K562 (cell line): ENCODE measurements around the gene RBM26. TPM values are rescaled to one million over a fixed set of nuclear protein-coding genes. Genes with fewer than 3 reads are reported as not detected.

Experiments used
- BACH1 ChIP-seq: fragments of 200-800 bp; sonication (Bioruptor generic); IDR thresholded peaks from 2 replicates; pipeline ENCODE4 v1.6.1; 2016; ENCODE audit warnings: missing genetic modification characterization, missing compliant biosample characterization
- CBFA2T2 ChIP-seq: fragments of 450-650 bp; conservative IDR thresholded peaks from 2 replicates; pipeline ENCODE4 v1.6.1; 2017; ENCODE audit warnings: mild to moderate bottlenecking
- CHCHD3 ChIP-seq: fragments of 250-450 bp; sonication (Bioruptor Pico); IDR thresholded peaks from 2 replicates; pipeline ENCODE4 v2.1.2; 2022; ENCODE audit warnings: mild to moderate bottlenecking
- CREM ChIP-seq: IDR thresholded peaks from 2 replicates; pipeline ENCODE4 v1.6.1; 2014; ENCODE audit warnings: antibody characterized with exemption, low read depth
- ELF2 ChIP-seq: fragments of 250-450 bp; sonication (Bioruptor Pico); IDR thresholded peaks from 2 replicates; pipeline ENCODE4 v1.5.0; 2021; ENCODE audit warnings: mild to moderate bottlenecking
- FOSL1 ChIP-seq: fragments of 200-800 bp; sonication (Bioruptor generic); conservative IDR thresholded peaks from 2 replicates; pipeline ENCODE4 v1.6.1; 2016; ENCODE audit warnings: missing genetic modification characterization, missing compliant biosample characterization
- ILK ChIP-seq: fragments of 450-650 bp; IDR thresholded peaks from 2 replicates; pipeline ENCODE4 v1.6.1; 2016; ENCODE audit warnings: missing genetic modification characterization, low read depth, mild to moderate bottlenecking, missing compliant biosample characterization, moderate library complexity, borderline replicate concordance
- JUN ChIP-seq, 2 experiments: sonication (generic) in 1 of 2; formaldehyde crosslinking in 1 of 2; IDR thresholded peaks; 2 replicates each; pipeline versions ENCODE4 v1.6.1 to v1.8.0; 2012 to 2022; ENCODE audit warnings: borderline replicate concordance in 2 of 2, mild to moderate bottlenecking in 2 of 2, improper control_type of control experiment in 1 of 2, low read depth in 1 of 2, low read length in 1 of 2, missing genetic modification reagents in 1 of 2
- MBD2 ChIP-seq: sonication (generic); IDR thresholded peaks from 2 replicates; pipeline ENCODE4 v1.6.1; 2016; ENCODE audit warnings: low read depth, borderline replicate concordance
- NEUROD1 ChIP-seq: fragments of 150-350 bp; IDR thresholded peaks from 2 replicates; pipeline ENCODE4 v1.6.1; 2014; ENCODE audit warnings: borderline replicate concordance, low read length, low read depth; ENCODE audit not compliant: partially characterized antibody
- NFXL1 ChIP-seq: fragments of 450-650 bp; formaldehyde crosslinking; IDR thresholded peaks from 2 replicates; pipeline ENCODE4 v1.4.0; 2021; ENCODE audit warnings: mild to moderate bottlenecking
- RFX1 ChIP-seq: fragments of 450-650 bp; IDR thresholded peaks from 2 replicates; pipeline ENCODE4 v1.6.1; 2016; ENCODE audit warnings: mild to moderate bottlenecking, moderate library complexity
- SMAD4 ChIP-seq: fragments of 250-450 bp; sonication (Bioruptor Pico); conservative IDR thresholded peaks from 2 replicates; pipeline ENCODE4 v1.8.0; 2021; ENCODE audit warnings: inconsistent platforms, mild to moderate bottlenecking, moderate library complexity
- TBL1XR1 ChIP-seq, 2 experiments: IDR thresholded peaks; 2 replicates each; pipeline ENCODE4 v1.6.1; 2012; ENCODE audit warnings: improper control_type of control experiment in 2 of 2, low read length in 2 of 2, mild to moderate bottlenecking in 1 of 2
- TEAD4 ChIP-seq, 2 experiments: sonication (generic) in 1 of 2; formaldehyde crosslinking in 1 of 2; IDR thresholded peaks; 2 replicates each; pipeline versions ENCODE4 v1.6.1 to v1.8.0; 2012 to 2022; ENCODE audit warnings: borderline replicate concordance in 1 of 2, inconsistent platforms in 1 of 2, low read length in 1 of 2, mild to moderate bottlenecking in 1 of 2, missing genetic modification reagents in 1 of 2
- ZNF239 ChIP-seq: fragments of 250-450 bp; sonication (Bioruptor Pico); IDR thresholded peaks from 2 replicates; pipeline ENCODE4 v1.4.0; 2020; ENCODE audit warnings: mild to moderate bottlenecking
- polyA plus RNA-seq, 8 experiments: library from polyadenylated mRNA; depleted of rRNA in 4 of 8; stranded (reverse) in 5 of 8; unstranded in 3 of 8; fragments of >200 nt; fragmentation: Nextera tagmentation in 2 of 8; fragmentation: Illumina TruSeq in 1 of 8; extraction: Ambion mirVana in 2 of 8; extraction: Trizol in 1 of 8; gene quantifications; 2 replicates each; pipeline versions ENCODE4 v1.2.1 to v1.2.3, GENCODE V29; 2011 to 2014; ENCODE audit warnings: inconsistent platforms in 1 of 8, missing spikeins in 1 of 8
- total RNA-seq, 7 experiments: library from RNA; depleted of rRNA in 6 of 7; stranded (reverse); fragments of >200 nt in 6 of 7; fragmentation: Illumina TruSeq in 2 of 7; extraction: Trizol in 2 of 7; gene quantifications; 2 replicates each; pipeline versions ENCODE4 v1.2.1 to v1.2.3, GENCODE V29; 2011 to 2021; ENCODE audit warnings: low replicate concordance in 1 of 7
- TF ChIP-seq, protein P1 (sequence below), 3 experiments: IDR thresholded peaks in 2 of 3; conservative IDR thresholded peaks in 1 of 3; 2 replicates each; pipeline ENCODE4 v1.5.1; 2011 to 2012; ENCODE audit warnings: low read length in 3 of 3, mild to moderate bottlenecking in 3 of 3, control low read depth in 2 of 3, improper control_type of control experiment in 1 of 3, inconsistent platforms in 1 of 3, low read depth in 1 of 3, mixed read lengths in 1 of 3, moderate library complexity in 1 of 3; ENCODE audit not compliant: insufficient read depth in 2 of 3
- TF ChIP-seq, protein P2 (sequence below), 2 experiments: fragments of 450-650 bp in 1 of 2; sonication (generic) in 1 of 2; formaldehyde crosslinking in 1 of 2; IDR thresholded peaks in 1 of 2; conservative IDR thresholded peaks in 1 of 2; 2 replicates each; pipeline versions ENCODE4 v1.6.1 to v1.8.1; 2016 to 2023; ENCODE audit warnings: mild to moderate bottlenecking in 2 of 2, moderate library complexity in 2 of 2, inconsistent platforms in 1 of 2, missing genetic modification reagents in 1 of 2
- TF ChIP-seq, protein P3 (sequence below): sonication (generic); IDR thresholded peaks from 2 replicates; pipeline ENCODE4 v1.6.1; 2016
- TF ChIP-seq, protein P4 (sequence below), 2 experiments: fragments of 150-350 bp in 1 of 2; IDR thresholded peaks; 2 replicates each; pipeline ENCODE4 v1.6.1; 2012 to 2016; ENCODE audit warnings: low read depth in 2 of 2, low read length in 2 of 2, mild to moderate bottlenecking in 1 of 2, moderate library complexity in 1 of 2

The RBM26 gene
- total and polyA plus RNA-seq, 9 of the 15 experiments (the other 6 are each of a cell fraction or from before 2014, with no cell fraction given), result 10.0 to 42.4 (median 26.4) TPM

DNA sequence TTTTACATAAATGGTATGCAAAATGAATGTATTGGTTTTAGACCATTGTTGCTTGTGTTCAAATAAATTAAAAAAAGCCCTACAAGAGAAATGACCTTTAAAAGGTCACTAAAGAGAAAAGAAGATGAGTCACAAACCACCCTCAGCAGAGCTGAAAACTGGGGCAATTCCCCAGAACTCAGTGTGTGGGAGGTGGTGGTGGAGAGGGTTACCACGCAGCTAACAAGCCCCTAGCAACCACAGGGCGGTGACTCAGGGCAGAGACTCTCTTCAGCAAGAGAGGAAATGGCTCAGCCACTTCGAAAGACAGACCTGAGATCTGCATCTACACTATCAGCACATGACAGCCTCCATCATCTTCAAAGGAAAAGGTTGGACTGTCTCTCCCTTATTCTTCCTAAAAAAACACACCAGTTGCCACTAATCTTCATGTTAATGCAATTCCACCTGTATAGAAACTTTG, 45.5 kb upstream of the RBM26 start (continued):
- TF ChIP-seq TEAD4 (IDR thresholded peaks at IDR 0.05; ENCODE audit: low read length) (peak; percentile 54; the same call in 1 of the 2 replicates), TEAD4 (CRISPR knock-in tag; IDR thresholded peaks at IDR 0.05; ENCODE audit: borderline replicate concordance) (no peak), CHCHD3 (CRISPR knock-in tag) (no peak), CBFA2T2 (0 out of 2 replicates have a peak, but pooled peaks have one; percentile 16), TBL1XR1 (IDR thresholded peaks at IDR 0.05; ENCODE audit: low read length in 2 of 2) (peak in 1 of 2 experiments; percentile 36; a peak in 1 of 4 replicates), NEUROD1 (peak; percentile 25), CREM (peak; percentile 48), MBD2 (peak; percentile 17; the same call in 1 of the 2 replicates), SMAD4 (peak; percentile 68), JUN (IDR thresholded peaks at IDR 0.05; ENCODE audit: borderline replicate concordance, low read depth, low read length) (peak; percentile 78), JUN (CRISPR knock-in tag; IDR thresholded peaks at IDR 0.05; ENCODE audit: borderline replicate concordance) (no peak), FOSL1 (peak; percentile 96), ILK (tag) (no peak), BACH1 (peak; percentile 62; the same call in 1 of the 2 replicates), ZNF239 (CRISPR knock-in tag) (no peak), RFX1 (peak; percentile 89), NFXL1 (CRISPR knock-in tag) (no peak), ELF2 (no peak)
- TF ChIP-seq, protein P1, sequence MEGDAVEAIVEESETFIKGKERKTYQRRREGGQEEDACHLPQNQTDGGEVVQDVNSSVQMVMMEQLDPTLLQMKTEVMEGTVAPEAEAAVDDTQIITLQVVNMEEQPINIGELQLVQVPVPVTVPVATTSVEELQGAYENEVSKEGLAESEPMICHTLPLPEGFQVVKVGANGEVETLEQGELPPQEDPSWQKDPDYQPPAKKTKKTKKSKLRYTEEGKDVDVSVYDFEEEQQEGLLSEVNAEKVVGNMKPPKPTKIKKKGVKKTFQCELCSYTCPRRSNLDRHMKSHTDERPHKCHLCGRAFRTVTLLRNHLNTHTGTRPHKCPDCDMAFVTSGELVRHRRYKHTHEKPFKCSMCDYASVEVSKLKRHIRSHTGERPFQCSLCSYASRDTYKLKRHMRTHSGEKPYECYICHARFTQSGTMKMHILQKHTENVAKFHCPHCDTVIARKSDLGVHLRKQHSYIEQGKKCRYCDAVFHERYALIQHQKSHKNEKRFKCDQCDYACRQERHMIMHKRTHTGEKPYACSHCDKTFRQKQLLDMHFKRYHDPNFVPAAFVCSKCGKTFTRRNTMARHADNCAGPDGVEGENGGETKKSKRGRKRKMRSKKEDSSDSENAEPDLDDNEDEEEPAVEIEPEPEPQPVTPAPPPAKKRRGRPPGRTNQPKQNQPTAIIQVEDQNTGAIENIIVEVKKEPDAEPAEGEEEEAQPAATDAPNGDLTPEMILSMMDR (IDR thresholded peaks at IDR 0.05 in 2 of 3, conservative IDR thresholded peaks at IDR 0.05 in 1 of 3; ENCODE audit: insufficient read depth in 2 of 3, low read depth in 1 of 3, low read length in 3 of 3), result no peak
- TF ChIP-seq, protein P2, sequence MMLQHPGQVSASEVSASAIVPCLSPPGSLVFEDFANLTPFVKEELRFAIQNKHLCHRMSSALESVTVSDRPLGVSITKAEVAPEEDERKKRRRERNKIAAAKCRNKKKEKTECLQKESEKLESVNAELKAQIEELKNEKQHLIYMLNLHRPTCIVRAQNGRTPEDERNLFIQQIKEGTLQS (IDR thresholded peaks at IDR 0.05), result peak; percentile 85
- TF ChIP-seq, protein P2 (CRISPR knock-in tag; conservative IDR thresholded peaks at IDR 0.05), result no peak
- TF ChIP-seq, protein P3, sequence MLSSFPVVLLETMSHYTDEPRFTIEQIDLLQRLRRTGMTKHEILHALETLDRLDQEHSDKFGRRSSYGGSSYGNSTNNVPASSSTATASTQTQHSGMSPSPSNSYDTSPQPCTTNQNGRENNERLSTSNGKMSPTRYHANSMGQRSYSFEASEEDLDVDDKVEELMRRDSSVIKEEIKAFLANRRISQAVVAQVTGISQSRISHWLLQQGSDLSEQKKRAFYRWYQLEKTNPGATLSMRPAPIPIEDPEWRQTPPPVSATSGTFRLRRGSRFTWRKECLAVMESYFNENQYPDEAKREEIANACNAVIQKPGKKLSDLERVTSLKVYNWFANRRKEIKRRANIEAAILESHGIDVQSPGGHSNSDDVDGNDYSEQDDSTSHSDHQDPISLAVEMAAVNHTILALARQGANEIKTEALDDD, result peak; percentile 97
- TF ChIP-seq, protein P4, sequence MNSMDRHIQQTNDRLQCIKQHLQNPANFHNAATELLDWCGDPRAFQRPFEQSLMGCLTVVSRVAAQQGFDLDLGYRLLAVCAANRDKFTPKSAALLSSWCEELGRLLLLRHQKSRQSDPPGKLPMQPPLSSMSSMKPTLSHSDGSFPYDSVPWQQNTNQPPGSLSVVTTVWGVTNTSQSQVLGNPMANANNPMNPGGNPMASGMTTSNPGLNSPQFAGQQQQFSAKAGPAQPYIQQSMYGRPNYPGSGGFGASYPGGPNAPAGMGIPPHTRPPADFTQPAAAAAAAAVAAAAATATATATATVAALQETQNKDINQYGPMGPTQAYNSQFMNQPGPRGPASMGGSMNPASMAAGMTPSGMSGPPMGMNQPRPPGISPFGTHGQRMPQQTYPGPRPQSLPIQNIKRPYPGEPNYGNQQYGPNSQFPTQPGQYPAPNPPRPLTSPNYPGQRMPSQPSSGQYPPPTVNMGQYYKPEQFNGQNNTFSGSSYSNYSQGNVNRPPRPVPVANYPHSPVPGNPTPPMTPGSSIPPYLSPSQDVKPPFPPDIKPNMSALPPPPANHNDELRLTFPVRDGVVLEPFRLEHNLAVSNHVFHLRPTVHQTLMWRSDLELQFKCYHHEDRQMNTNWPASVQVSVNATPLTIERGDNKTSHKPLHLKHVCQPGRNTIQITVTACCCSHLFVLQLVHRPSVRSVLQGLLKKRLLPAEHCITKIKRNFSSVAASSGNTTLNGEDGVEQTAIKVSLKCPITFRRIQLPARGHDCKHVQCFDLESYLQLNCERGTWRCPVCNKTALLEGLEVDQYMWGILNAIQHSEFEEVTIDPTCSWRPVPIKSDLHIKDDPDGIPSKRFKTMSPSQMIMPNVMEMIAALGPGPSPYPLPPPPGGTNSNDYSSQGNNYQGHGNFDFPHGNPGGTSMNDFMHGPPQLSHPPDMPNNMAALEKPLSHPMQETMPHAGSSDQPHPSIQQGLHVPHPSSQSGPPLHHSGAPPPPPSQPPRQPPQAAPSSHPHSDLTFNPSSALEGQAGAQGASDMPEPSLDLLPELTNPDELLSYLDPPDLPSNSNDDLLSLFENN (IDR thresholded peaks at IDR 0.05; ENCODE audit: low read depth in 2 of 2, low read length in 2 of 2), result no peak
